ENCODE measurements around the gene HDAC9.

DNA sequence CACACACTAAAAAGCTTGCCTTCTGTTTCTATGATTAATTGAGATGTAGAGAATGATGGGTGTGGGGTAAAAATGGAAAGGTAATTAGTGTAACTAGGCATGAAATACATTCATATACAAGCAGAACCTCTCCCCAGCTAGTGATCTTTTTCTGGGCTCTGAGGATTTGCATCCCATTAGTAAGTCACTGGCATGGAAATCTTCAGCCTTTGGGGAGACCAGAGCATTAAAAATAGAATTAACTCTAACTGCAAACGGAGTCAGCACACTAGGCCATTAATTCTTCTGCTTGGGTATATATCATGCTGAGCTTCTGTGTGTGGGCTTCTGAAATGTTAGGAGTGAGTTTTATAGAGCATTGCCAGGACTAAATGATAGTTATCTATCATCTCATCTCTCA lies 128.9 kb downstream of the HDAC9 start:
- no peak for TF ChIP-seq POLR2A (IDR thresholded peaks at IDR 0.05; ENCODE audit: low read length)
- TF ChIP-seq GATA1 (IDR thresholded peaks at IDR 0.05; ENCODE audit: low read depth, low read length) = no peak

Data from erythroblast (primary cell).